Testis (tissue), 2 donors: ENCODE data around the gene ANKHD1.

Source experiments
- POLR2A ChIP-seq: fragments of 450-650 bp; IDR thresholded peaks from one replicate; pipeline ENCODE4 v1.6.1; 2017; ENCODE audit warnings: antibody characterized with exemption, mild to moderate bottlenecking, moderate library complexity
- TF ChIP-seq, protein P1 (sequence below), 3 experiments: fragments of 450-650 bp in 2 of 3; fragments of 200-600 bp in 1 of 3; sonication (generic) in 1 of 3; IDR thresholded peaks; one replicate each; pipeline ENCODE4 v1.5.1; 2016 to 2019; ENCODE audit warnings: antibody characterized with exemption in 3 of 3, mild to moderate bottlenecking in 2 of 3, moderate library complexity in 1 of 3

DNA sequence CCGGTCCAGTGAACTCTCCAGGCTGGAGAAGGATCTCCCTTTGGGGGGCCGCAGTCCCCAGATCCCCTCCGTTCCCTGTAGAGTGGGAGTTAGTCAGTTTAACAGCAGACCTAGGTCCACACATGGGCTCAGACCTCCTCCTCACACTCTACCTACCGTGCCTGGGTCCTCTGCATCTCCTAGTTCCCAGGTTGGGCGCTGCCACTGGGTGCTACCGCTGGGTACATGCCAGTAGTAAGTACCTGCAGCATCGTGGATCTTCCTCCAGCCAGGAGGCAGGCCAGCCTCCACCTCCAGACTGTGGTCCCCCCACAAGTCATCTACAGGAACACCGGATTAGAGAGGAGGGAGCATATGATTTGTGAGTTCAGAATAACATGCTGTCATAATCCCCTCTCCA lies 162.0 kb downstream of the ANKHD1 start:
- TF ChIP-seq, protein P1, sequence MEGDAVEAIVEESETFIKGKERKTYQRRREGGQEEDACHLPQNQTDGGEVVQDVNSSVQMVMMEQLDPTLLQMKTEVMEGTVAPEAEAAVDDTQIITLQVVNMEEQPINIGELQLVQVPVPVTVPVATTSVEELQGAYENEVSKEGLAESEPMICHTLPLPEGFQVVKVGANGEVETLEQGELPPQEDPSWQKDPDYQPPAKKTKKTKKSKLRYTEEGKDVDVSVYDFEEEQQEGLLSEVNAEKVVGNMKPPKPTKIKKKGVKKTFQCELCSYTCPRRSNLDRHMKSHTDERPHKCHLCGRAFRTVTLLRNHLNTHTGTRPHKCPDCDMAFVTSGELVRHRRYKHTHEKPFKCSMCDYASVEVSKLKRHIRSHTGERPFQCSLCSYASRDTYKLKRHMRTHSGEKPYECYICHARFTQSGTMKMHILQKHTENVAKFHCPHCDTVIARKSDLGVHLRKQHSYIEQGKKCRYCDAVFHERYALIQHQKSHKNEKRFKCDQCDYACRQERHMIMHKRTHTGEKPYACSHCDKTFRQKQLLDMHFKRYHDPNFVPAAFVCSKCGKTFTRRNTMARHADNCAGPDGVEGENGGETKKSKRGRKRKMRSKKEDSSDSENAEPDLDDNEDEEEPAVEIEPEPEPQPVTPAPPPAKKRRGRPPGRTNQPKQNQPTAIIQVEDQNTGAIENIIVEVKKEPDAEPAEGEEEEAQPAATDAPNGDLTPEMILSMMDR (IDR thresholded peaks at IDR 0.05) = no peak
- no peak for TF ChIP-seq POLR2A
